Activated CD4-positive, alpha-beta memory T cell treated with anti-CD3 and anti-CD28 coated beads, Interleukin-2, amount 10 ng/mL, durations not matched to agents 7 days and 5 days (primary cell): ENCODE results near the gene KCNMB1. TPM values are rescaled to one million over a fixed set of nuclear protein-coding genes. Genes with fewer than 3 reads are reported as not detected.

Experiments used
- CTCF ChIA-PET: fragments of 350-600 bp; sonication (Branson Sonifier 250); formaldehyde crosslinking; loops from one replicate; lab custom pipeline; 2021; ENCODE audit warnings: antibody characterized with exemption, inconsistent platforms; lab: Charles Lee
- POLR2A ChIA-PET: fragments of 350-600 bp; sonication (Branson Sonifier 250); formaldehyde crosslinking; loops from one replicate; lab custom pipeline; 2021; ENCODE audit warnings: antibody characterized with exemption; lab: Charles Lee
- DNase-seq: peaks from one replicate; pipeline ENCODE4 v3.0.0-alpha.2; 2020
- H3K27ac Mint-ChIP-seq: one replicate; pipeline ENCODE4 v1.8.0; 2021; ENCODE audit warnings: mild to moderate bottlenecking, mixed read lengths
- H3K27me3 Mint-ChIP-seq: one replicate; pipeline ENCODE4 v1.8.0; 2021; ENCODE audit warnings: mixed read lengths
- H3K36me3 Mint-ChIP-seq: one replicate; pipeline ENCODE4 v1.8.0; 2021; ENCODE audit warnings: low read depth, mixed read lengths
- H3K4me1 Mint-ChIP-seq: one replicate; pipeline ENCODE4 v1.8.0; 2021; ENCODE audit warnings: mixed read lengths
- H3K4me3 Mint-ChIP-seq: one replicate; pipeline ENCODE4 v1.8.0; 2021; ENCODE audit warnings: mild to moderate bottlenecking, mixed read lengths
- H3K9me3 Mint-ChIP-seq: one replicate; pipeline ENCODE4 v1.8.0; 2021; ENCODE audit warnings: mixed read lengths
- total RNA-seq, 2 experiments: library from RNA; stranded (reverse); gene quantifications; one replicate each; pipeline ENCODE4 v1.2.3, GENCODE V29; 2021

Gene KCNMB1
- total RNA-seq, 2 experiments from 2014 or later, result not detected

GRCh38 chr5:170345971-170346370, 43.2 kb downstream of the KCNMB1 start:
- Mint-ChIP-seq H3K36me3 (no peaks in the 10 kb centered on the region), H3K4me1 (no peaks in the 10 kb centered on the region), H3K27me3 (peaks cover 38% of the 10 kb centered on the region), H3K9me3 (no peaks in the 10 kb centered on the region), H3K4me3 (no peak overlapping the region), H3K27ac (no peak overlapping the region)
- POLR2A ChIA-PET, result interaction anchor here (1.0 to 1.3 kb wide), 2 partner anchors 25 to 49 kb away, joined by 3 read pairs; no protein-coding TSS in a partner anchor
- CTCF ChIA-PET, result interaction anchor here (1.3 kb wide), 1 partner anchor 120 kb away, joined by 8 read pairs; no protein-coding TSS in a partner anchor
- DNase-seq, result no peak

GRCh38 chr5:170343177-170343576, 46.0 kb downstream of the KCNMB1 start:
- no peaks in the 10 kb centered on the region for H3K9me3 Mint-ChIP-seq
- CTCF ChIA-PET, result interaction anchor here (1.1 to 7.1 kb wide), 2 partner anchors 77 to 118 kb away, joined by 5 to 141 read pairs; no protein-coding TSS in a partner anchor

GRCh38 chr5:170342153-170342725, 46.9 kb downstream of the KCNMB1 start:
- no peaks in the 10 kb centered on the region for H3K9me3 Mint-ChIP-seq
- H3K27me3 Mint-ChIP-seq, result peaks cover 8% of the 10 kb centered on the region
- no peak overlapping the region for H3K4me3 Mint-ChIP-seq
- DNase-seq, result no peak
- H3K36me3 Mint-ChIP-seq, result no peaks in the 10 kb centered on the region
- H3K4me1 Mint-ChIP-seq, result peaks cover 15% of the 10 kb centered on the region
- ChIA-PET POLR2A (interaction anchor here (1.0 to 2.0 kb wide), 2 partner anchors 68 to 74 kb away, joined by 3 to 7 read pairs; no protein-coding TSS in a partner anchor), CTCF (interaction anchor here (1.1 to 7.1 kb wide), 3 partner anchors 75 to 117 kb away, joined by 5 to 141 read pairs (median 129); no protein-coding TSS in a partner anchor)
- H3K27ac Mint-ChIP-seq, result no peak overlapping the region

More at GRCh38 chr5:170343177-170343576, 46.0 kb downstream of the KCNMB1 start:
- POLR2A ChIA-PET, result interaction anchor here (1.0 kb wide), 1 partner anchor 69 kb away, joined by 3 read pairs; no protein-coding TSS in a partner anchor
- H3K27me3 Mint-ChIP-seq, result peaks cover 16% of the 10 kb centered on the region
- no peak for DNase-seq
- H3K4me1 Mint-ChIP-seq, result peaks cover 9% of the 10 kb centered on the region
- no peaks in the 10 kb centered on the region for H3K36me3 Mint-ChIP-seq
- H3K4me3 Mint-ChIP-seq, result no peak overlapping the region
- H3K27ac Mint-ChIP-seq, result no peak overlapping the region

- ChIA-PET POLR2A (interaction anchor here (2.0 kb wide), 1 partner anchor 73 kb away, joined by 7 read pairs; no protein-coding TSS in a partner anchor), CTCF (interaction anchor here (0.9 to 7.1 kb wide), 6 partner anchors 47 to 124 kb away, joined by 3 to 141 read pairs (median 67); partner anchors contain the start of gene LCP2)
- DNase-seq, result no peak
- Mint-ChIP-seq H3K27ac (no peak overlapping the region), H3K9me3 (no peaks in the 10 kb centered on the region), H3K4me1 (peaks cover 21% of the 10 kb centered on the region), H3K27me3 (peaks cover 5% of the 10 kb centered on the region), H3K36me3 (no peaks in the 10 kb centered on the region), H3K4me3 (no peak overlapping the region)
Measured at GRCh38 chr5:170341545-170341944, 47.6 kb downstream of the KCNMB1 start.

GRCh38 chr5:170339780-170340167, 49.4 kb downstream of the KCNMB1 start:
- no peaks in the 10 kb centered on the region for H3K36me3 Mint-ChIP-seq
- no peak for DNase-seq
- H3K27me3 Mint-ChIP-seq, result no peaks in the 10 kb centered on the region
- no peaks in the 10 kb centered on the region for H3K9me3 Mint-ChIP-seq
- ChIA-PET CTCF (interaction anchor here (0.8 to 7.1 kb wide), 22 partner anchors 9 to 240 kb away, joined by 3 to 141 read pairs (median 8); partner anchors contain the start of gene LCP2), POLR2A (interaction anchor here (1.0 to 4.3 kb wide), 7 partner anchors 9 to 114 kb away, joined by 3 to 27 read pairs (median 11); partner anchors contain the start of gene LCP2)
- H3K27ac Mint-ChIP-seq, result no peak overlapping the region
- no peak overlapping the region for H3K4me3 Mint-ChIP-seq
- H3K4me1 Mint-ChIP-seq, result peaks cover 33% of the 10 kb centered on the region

GRCh38 chr5:170338933-170339779, 50.0 kb downstream of the KCNMB1 start:
- Mint-ChIP-seq H3K4me3 (no peak overlapping the region), H3K36me3 (no peaks in the 10 kb centered on the region), H3K4me1 (peaks cover 33% of the 10 kb centered on the region), H3K27me3 (no peaks in the 10 kb centered on the region), H3K27ac (no peak overlapping the region), H3K9me3 (no peaks in the 10 kb centered on the region)
- peak; percentile 74 for DNase-seq
- ChIA-PET CTCF (interaction anchor here (0.6 to 7.1 kb wide), 32 partner anchors 8 to 240 kb away, joined by 3 to 141 read pairs (median 6); partner anchors contain the start of gene LCP2), POLR2A (interaction anchor here (0.9 to 4.3 kb wide), 10 partner anchors 8 to 113 kb away, joined by 3 to 27 read pairs (median 5); partner anchors contain the start of gene LCP2)

GRCh38 chr5:170338291-170338690, 50.9 kb downstream of the KCNMB1 start:
- Mint-ChIP-seq H3K27ac (no peak overlapping the region), H3K36me3 (no peaks in the 10 kb centered on the region), H3K4me1 (peaks cover 33% of the 10 kb centered on the region), H3K4me3 (no peak overlapping the region), H3K9me3 (no peaks in the 10 kb centered on the region), H3K27me3 (no peaks in the 10 kb centered on the region)
- ChIA-PET CTCF (interaction anchor here (0.6 to 7.1 kb wide), 31 partner anchors 8 to 236 kb away, joined by 3 to 141 read pairs (median 7); partner anchors contain the start of gene LCP2), POLR2A (interaction anchor here (0.9 to 4.3 kb wide), 8 partner anchors 35 to 112 kb away, joined by 3 to 27 read pairs (median 8); partner anchors contain the start of gene LCP2)
- DNase-seq, result no peak

GRCh38 chr5:170337045-170337733, 52.0 kb downstream of the KCNMB1 start:
- H3K4me1 Mint-ChIP-seq, result peaks cover 33% of the 10 kb centered on the region

GRCh38 chr5:170336065-170336464, 53.1 kb downstream of the KCNMB1 start:
- no peak for DNase-seq
- Mint-ChIP-seq H3K4me1 (peaks cover 33% of the 10 kb centered on the region), H3K27ac (peak overlapping the region; percentile 71), H3K4me3 (no peak overlapping the region), H3K36me3 (no peaks in the 10 kb centered on the region), H3K9me3 (no peaks in the 10 kb centered on the region), H3K27me3 (no peaks in the 10 kb centered on the region)
- CTCF ChIA-PET, result interaction anchor here (1.5 to 7.1 kb wide), 3 partner anchors 47 to 110 kb away, joined by 3 to 141 read pairs (median 129); no protein-coding TSS in a partner anchor
- POLR2A ChIA-PET, result interaction anchor here (1.9 kb wide), 1 partner anchor 70 kb away, joined by 7 read pairs; no protein-coding TSS in a partner anchor

More at GRCh38 chr5:170337045-170337733, 52.0 kb downstream of the KCNMB1 start:
- H3K36me3 Mint-ChIP-seq, result no peaks in the 10 kb centered on the region
- POLR2A ChIA-PET, result interaction anchor here (1.1 to 4.3 kb wide), 4 partner anchors 40 to 71 kb away, joined by 3 to 27 read pairs (median 9); partner anchors contain the start of gene LCP2
- no peak for DNase-seq
- CTCF ChIA-PET, result interaction anchor here (0.8 to 7.1 kb wide), 8 partner anchors 17 to 112 kb away, joined by 3 to 141 read pairs (median 22); partner anchors contain the start of gene LCP2
- H3K4me3 Mint-ChIP-seq, result no peak overlapping the region
- no peaks in the 10 kb centered on the region for H3K27me3 Mint-ChIP-seq
- H3K9me3 Mint-ChIP-seq, result no peaks in the 10 kb centered on the region
- H3K27ac Mint-ChIP-seq, result no peak overlapping the region

- Mint-ChIP-seq H3K9me3 (no peaks in the 10 kb centered on the region), H3K4me1 (peaks cover 33% of the 10 kb centered on the region), H3K36me3 (no peaks in the 10 kb centered on the region), H3K27me3 (no peaks in the 10 kb centered on the region), H3K4me3 (peak overlapping the region; percentile 53), H3K27ac (peak overlapping the region; percentile 72)
- POLR2A ChIA-PET, result interaction anchor here (0.8 to 6.1 kb wide), 12 partner anchors 21 to 88 kb away, joined by 3 to 375 read pairs (median 6); partner anchors contain the start of gene LCP2
- CTCF ChIA-PET, result interaction anchor here (0.7 to 5.7 kb wide), 18 partner anchors 21 to 111 kb away, joined by 3 to 109 read pairs (median 6); partner anchors contain the start of genes C5orf58 and LCP2
- peak; percentile 31 for DNase-seq
Measured at GRCh38 chr5:170334626-170335025, 54.5 kb downstream of the KCNMB1 start.

DNA sequence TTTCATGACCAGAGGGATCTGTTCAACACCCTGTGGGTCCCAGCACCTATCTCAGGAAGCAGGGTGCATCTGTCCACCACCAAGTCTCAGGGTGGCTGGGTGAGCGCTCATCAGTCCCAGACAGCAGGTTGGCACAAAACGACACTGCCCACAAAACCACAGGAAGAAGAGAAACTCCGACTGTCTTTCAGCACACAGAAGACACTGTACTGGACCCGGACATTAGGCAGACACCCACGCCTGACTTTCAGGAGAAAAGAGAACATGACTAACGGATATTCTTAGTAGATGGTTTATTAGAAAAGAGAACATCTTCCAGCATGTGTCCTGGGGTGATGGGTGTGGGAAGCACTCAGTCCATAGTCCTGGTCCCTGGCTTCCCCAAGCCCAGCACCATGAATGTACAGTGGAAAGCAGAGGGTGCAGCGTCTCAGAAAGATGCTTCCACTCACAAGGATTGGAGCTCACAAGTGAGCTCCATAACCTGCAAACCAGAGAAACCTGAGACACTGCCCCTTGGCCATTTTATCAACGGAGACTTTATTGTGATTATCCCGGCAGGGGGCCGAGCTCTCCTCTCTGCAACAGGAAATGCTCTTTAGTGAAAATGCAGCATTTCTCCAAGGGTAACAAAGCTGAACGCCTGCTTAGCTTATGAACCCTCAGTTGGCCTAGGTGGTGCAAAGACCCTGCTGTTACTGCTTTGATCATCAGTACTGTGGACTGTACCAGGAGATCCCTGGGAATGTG, 55.8 kb downstream of the KCNMB1 start:
- H3K36me3 Mint-ChIP-seq, result no peaks in the 10 kb centered on the region
- H3K27ac Mint-ChIP-seq, result peak overlapping the region; percentile 72
- no peaks in the 10 kb centered on the region for H3K27me3 Mint-ChIP-seq
- H3K9me3 Mint-ChIP-seq, result no peaks in the 10 kb centered on the region
- peaks cover 26% of the 10 kb centered on the region for H3K4me1 Mint-ChIP-seq
- peak overlapping the region; percentile 64 for H3K4me3 Mint-ChIP-seq
- ChIA-PET CTCF (interaction anchor here (0.8 to 5.7 kb wide), 16 partner anchors 20 to 114 kb away, joined by 3 to 109 read pairs (median 8); partner anchors contain the start of genes C5orf58 and LCP2), POLR2A (interaction anchor here (1.5 to 6.1 kb wide), 8 partner anchors 19 to 87 kb away, joined by 4 to 375 read pairs (median 14); partner anchors contain the start of gene LCP2)
- DNase-seq, result peak; percentile 79
